Measurements from ENCODE around the gene GTF2H3. TPM values are rescaled to one million over a fixed set of nuclear protein-coding genes. Genes with fewer than 3 reads are reported as not detected.

The GTF2H3 gene
- total RNA-seq, 2 experiments from 2014 or later, result 60.4 to 77.1 TPM

GRCh38 chr12:123675436-123675835, 41.8 kb downstream of the GTF2H3 start:
- POLR2A ChIA-PET, result no interaction called here
- H3K9me3 Mint-ChIP-seq (ENCODE audit: low read depth), result no peaks in the 10 kb centered on the region

GRCh38 chr12:123676616-123677320, 43.1 kb downstream of the GTF2H3 start:
- intact Hi-C loops (cut with DNase I, micrococcal nuclease), result no loop called here
- Mint-ChIP-seq H3K4me3 (no peak overlapping the region), H3K9me3 (ENCODE audit: low read depth) (no peaks in the 10 kb centered on the region), H3K4me1 (peaks cover 14% of the 10 kb centered on the region), H3K36me3 (ENCODE audit: low read depth) (peaks cover 6% of the 10 kb centered on the region), H3K27ac (no peak overlapping the region), H3K27me3 (no peaks in the 10 kb centered on the region)
- POLR2A ChIA-PET, result no interaction called here
- ATAC-seq, result no peak
- CTCF ChIA-PET, result interaction anchor here (0.5 kb wide), 1 partner anchor 166 kb away, joined by 3 read pairs; no protein-coding TSS in a partner anchor
- DNase-seq, result no peak

More at GRCh38 chr12:123675436-123675835, 41.8 kb downstream of the GTF2H3 start:
- Mint-ChIP-seq H3K4me3 (no peak overlapping the region), H3K36me3 (ENCODE audit: low read depth) (peaks cover 2% of the 10 kb centered on the region), H3K27me3 (no peaks in the 10 kb centered on the region), H3K27ac (no peak overlapping the region), H3K4me1 (peaks cover 15% of the 10 kb centered on the region)
- intact Hi-C loops (cut with DNase I, micrococcal nuclease), result no loop called here
- CTCF ChIA-PET, result no interaction called here
- DNase-seq, result no peak
- no peak for ATAC-seq

- Mint-ChIP-seq H3K4me3 (no peak overlapping the region), H3K27me3 (no peaks in the 10 kb centered on the region), H3K27ac (no peak overlapping the region), H3K9me3 (ENCODE audit: low read depth) (no peaks in the 10 kb centered on the region), H3K4me1 (peaks cover 10% of the 10 kb centered on the region), H3K36me3 (ENCODE audit: low read depth) (peaks cover 4% of the 10 kb centered on the region)
- ChIA-PET CTCF (no interaction called here), POLR2A (no interaction called here)
- intact Hi-C loops (cut with DNase I, micrococcal nuclease), result no loop called here
- ATAC-seq (no peak), DNase-seq (no peak)
These were observed 45.4 kb downstream of the GTF2H3 start for GRCh38 chr12:123678981-123679380.

GRCh38 chr12:123681605-123682004, 48.0 kb downstream of the GTF2H3 start:
- H3K27ac Mint-ChIP-seq, result peak overlapping the region; percentile 21
- no peaks in the 10 kb centered on the region for H3K9me3 Mint-ChIP-seq (ENCODE audit: low read depth)
- H3K27me3 Mint-ChIP-seq, result no peaks in the 10 kb centered on the region
- peaks cover 4% of the 10 kb centered on the region for H3K36me3 Mint-ChIP-seq (ENCODE audit: low read depth)
- H3K4me1 Mint-ChIP-seq, result peaks cover 10% of the 10 kb centered on the region
- H3K4me3 Mint-ChIP-seq, result no peak overlapping the region
- DNase-seq (no peak), ATAC-seq (no peak)
- intact Hi-C loops (cut with DNase I, micrococcal nuclease), result no loop called here
- CTCF ChIA-PET, result interaction anchor here (0.9 kb wide), 1 partner anchor 26 kb away, joined by 3 read pairs; no protein-coding TSS in a partner anchor
- POLR2A ChIA-PET, result no interaction called here

GRCh38 chr12:123683964-123684363, 50.3 kb downstream of the GTF2H3 start:
- ATAC-seq, result no peak
- no peak for DNase-seq
- intact Hi-C loops (cut with DNase I, micrococcal nuclease), result no loop called here
- H3K27me3 Mint-ChIP-seq, result no peaks in the 10 kb centered on the region
- POLR2A ChIA-PET, result interaction anchor here (0.6 kb wide), 1 partner anchor 166 kb away, joined by 3 read pairs; no protein-coding TSS in a partner anchor
- H3K4me1 Mint-ChIP-seq, result peaks cover 10% of the 10 kb centered on the region
- H3K27ac Mint-ChIP-seq, result no peak overlapping the region
- CTCF ChIA-PET, result no interaction called here
- H3K9me3 Mint-ChIP-seq (ENCODE audit: low read depth), result no peaks in the 10 kb centered on the region
- H3K36me3 Mint-ChIP-seq (ENCODE audit: low read depth), result peaks cover 4% of the 10 kb centered on the region
- no peak overlapping the region for H3K4me3 Mint-ChIP-seq

GRCh38 chr12:123686636-123687190, 53.1 kb downstream of the GTF2H3 start:
- ATAC-seq (no peak), DNase-seq (no peak)
- ChIA-PET CTCF (no interaction called here), POLR2A (no interaction called here)
- intact Hi-C loops (cut with DNase I, micrococcal nuclease), result no loop called here
- H3K4me1 Mint-ChIP-seq, result peaks cover 3% of the 10 kb centered on the region
- peaks cover 2% of the 10 kb centered on the region for H3K36me3 Mint-ChIP-seq (ENCODE audit: low read depth)
- no peak overlapping the region for H3K27ac Mint-ChIP-seq
- no peak overlapping the region for H3K4me3 Mint-ChIP-seq
- H3K27me3 Mint-ChIP-seq, result no peaks in the 10 kb centered on the region
- H3K9me3 Mint-ChIP-seq (ENCODE audit: low read depth), result no peaks in the 10 kb centered on the region

GRCh38 chr12:123690191-123690840, 56.7 kb downstream of the GTF2H3 start:
- ChIA-PET POLR2A (no interaction called here), CTCF (no interaction called here)
- no peak for DNase-seq
- Mint-ChIP-seq H3K27me3 (no peaks in the 10 kb centered on the region), H3K27ac (no peak overlapping the region), H3K9me3 (ENCODE audit: low read depth) (no peaks in the 10 kb centered on the region), H3K4me1 (no peaks in the 10 kb centered on the region), H3K4me3 (no peak overlapping the region), H3K36me3 (ENCODE audit: low read depth) (peaks cover 5% of the 10 kb centered on the region)
- intact Hi-C loops (cut with DNase I, micrococcal nuclease), result no loop called here
- ATAC-seq, result no peak

GRCh38 chr12:123696207-123696606, 62.6 kb downstream of the GTF2H3 start:
- no peak overlapping the region for H3K4me3 Mint-ChIP-seq
- no peak for DNase-seq
- ChIA-PET CTCF (interaction anchor here (0.7 to 1.2 kb wide), 2 partner anchors 12 to 14 kb away, joined by 3 read pairs; no protein-coding TSS in a partner anchor), POLR2A (interaction anchor here (1.4 kb wide), 1 partner anchor 19 kb away, joined by 4 read pairs; no protein-coding TSS in a partner anchor)
- H3K36me3 Mint-ChIP-seq (ENCODE audit: low read depth), result peaks cover 10% of the 10 kb centered on the region
- intact Hi-C loops (cut with DNase I, micrococcal nuclease), result no loop called here
- H3K9me3 Mint-ChIP-seq (ENCODE audit: low read depth), result no peaks in the 10 kb centered on the region
- no peak for ATAC-seq
- no peaks in the 10 kb centered on the region for H3K27me3 Mint-ChIP-seq
- H3K27ac Mint-ChIP-seq, result no peak overlapping the region
- H3K4me1 Mint-ChIP-seq, result no peaks in the 10 kb centered on the region

- intact Hi-C loops (cut with DNase I, micrococcal nuclease), result no loop called here
- H3K4me1 Mint-ChIP-seq, result no peaks in the 10 kb centered on the region
- H3K9me3 Mint-ChIP-seq (ENCODE audit: low read depth), result no peaks in the 10 kb centered on the region
- no peaks in the 10 kb centered on the region for H3K27me3 Mint-ChIP-seq
- peaks cover 8% of the 10 kb centered on the region for H3K36me3 Mint-ChIP-seq (ENCODE audit: low read depth)
- ChIA-PET CTCF (interaction anchor here (1.1 to 1.2 kb wide), 2 partner anchors 12 to 15 kb away, joined by 3 to 6 read pairs; no protein-coding TSS in a partner anchor), POLR2A (interaction anchor here (1.4 kb wide), 1 partner anchor 19 kb away, joined by 4 read pairs; no protein-coding TSS in a partner anchor)
- DNase-seq (no peak), ATAC-seq (peak; percentile 58)
- no peak overlapping the region for H3K27ac Mint-ChIP-seq
- no peak overlapping the region for H3K4me3 Mint-ChIP-seq
These were observed 63.0 kb downstream of the GTF2H3 start for GRCh38 chr12:123696646-123697045.

- ChIA-PET POLR2A (no interaction called here), CTCF (no interaction called here)
- peak; percentile 71 for ATAC-seq
- Mint-ChIP-seq H3K4me3 (no peak overlapping the region), H3K36me3 (ENCODE audit: low read depth) (peaks cover 3% of the 10 kb centered on the region), H3K27me3 (no peaks in the 10 kb centered on the region), H3K4me1 (peaks cover 2% of the 10 kb centered on the region), H3K9me3 (ENCODE audit: low read depth) (no peaks in the 10 kb centered on the region), H3K27ac (no peak overlapping the region)
- DNase-seq, result peak; percentile 37
- intact Hi-C loops (cut with DNase I, micrococcal nuclease), result no loop called here
These were observed 72.3 kb downstream of the GTF2H3 start for GRCh38 chr12:123705935-123706334.

GRCh38 chr12:123707466-123707865, 73.8 kb downstream of the GTF2H3 start:
- DNase-seq (no peak), ATAC-seq (no peak)
- peaks cover 6% of the 10 kb centered on the region for H3K4me1 Mint-ChIP-seq
- no peaks in the 10 kb centered on the region for H3K27me3 Mint-ChIP-seq
- intact Hi-C loops (cut with DNase I, micrococcal nuclease), result no loop called here
- CTCF ChIA-PET, result interaction anchor here (1.1 kb wide), 1 partner anchor 26 kb away, joined by 3 read pairs; no protein-coding TSS in a partner anchor
- no peaks in the 10 kb centered on the region for H3K9me3 Mint-ChIP-seq (ENCODE audit: low read depth)
- no peak overlapping the region for H3K4me3 Mint-ChIP-seq
- peaks cover 3% of the 10 kb centered on the region for H3K36me3 Mint-ChIP-seq (ENCODE audit: low read depth)
- POLR2A ChIA-PET, result no interaction called here
- no peak overlapping the region for H3K27ac Mint-ChIP-seq
